Gastroesophageal sphincter (tissue), 4 donors: ENCODE measurements around the gene GMDS. TPM values are rescaled to one million over a fixed set of nuclear protein-coding genes. Genes with fewer than 3 reads are reported as not detected.

Experiments used
- ATAC-seq: fragments of 150-250 bp; one replicate; pipeline ENCODE4 v1.9.1; 2016; ENCODE audit warnings: mild to moderate bottlenecking, moderate library complexity
- H3K27ac ChIP-seq, 4 donors: fragments of 200-600 bp; sonication (generic) in 3 of 4; 1 replicate in 3 of 4; 2 replicates in 1 of 4; pipeline ENCODE4 v1.5.1; 2016 to 2019
- H3K27me3 ChIP-seq: fragments of 200-600 bp; sonication (generic); one replicate; pipeline ENCODE4 v1.5.1; 2019
- H3K36me3 ChIP-seq, 2 donors: fragments of 200-600 bp; sonication (generic); one replicate each; pipeline ENCODE4 v1.5.1; 2019; ENCODE audit warnings: control low read depth in 1 of 2
- H3K4me1 ChIP-seq, 3 donors: fragments of 200-600 bp; sonication (generic); 1 replicate in 2 of 3; 2 replicates in 1 of 3; pipeline ENCODE4 v1.5.1; 2016 to 2019; ENCODE audit warnings: control low read depth in 2 of 3
- H3K4me3 ChIP-seq, 2 donors: fragments of 200-600 bp; sonication (generic); one replicate each; pipeline ENCODE4 v1.5.1; 2019; ENCODE audit warnings: mild to moderate bottlenecking in 1 of 2, moderate library complexity in 1 of 2
- H3K9me3 ChIP-seq, 3 donors: fragments of 200-600 bp; sonication (generic); one replicate each; pipeline ENCODE4 v1.5.1; 2017 to 2019; ENCODE audit warnings: control low read depth in 2 of 3
- EP300 ChIP-seq: sonication (generic); formaldehyde crosslinking; IDR thresholded peaks from one replicate; pipeline ENCODE4 v1.6.1; 2017; ENCODE audit warnings: antibody characterized with exemption, mild to moderate bottlenecking
- POLR2A ChIP-seq, 2 donors: fragments of 450-650 bp; IDR thresholded peaks; one replicate each; pipeline ENCODE4 v1.6.1; 2017; ENCODE audit warnings: antibody characterized with exemption in 2 of 2, mild to moderate bottlenecking in 2 of 2, moderate library complexity in 1 of 2
- POLR2AphosphoS5 ChIP-seq: sonication (generic); formaldehyde crosslinking; IDR thresholded peaks from one replicate; pipeline ENCODE4 v1.6.1; 2017; ENCODE audit warnings: antibody characterized with exemption
- WGBS, 2 donors: methylation state at CpG; one replicate each; pipeline ENCODE4 v1.1.5; 2018; ENCODE audit warnings: low coverage in 1 of 2; 5-methylcytosine and 5-hydroxymethylcytosine counted together
- total RNA-seq, 4 donors: library from RNA; depleted of rRNA; stranded (reverse); fragments of >200 nt; gene quantifications; one replicate each; pipeline ENCODE4 v1.1.0, GENCODE V29; 2016
- TF ChIP-seq, protein P1 (sequence below), 4 experiments: fragments of 200-600 bp in 2 of 4; fragments of 450-650 bp in 2 of 4; sonication (generic) in 1 of 4; IDR thresholded peaks; one replicate each; pipeline ENCODE4 v1.5.1; 2017 to 2019; ENCODE audit warnings: antibody characterized with exemption in 4 of 4, mild to moderate bottlenecking in 2 of 4, moderate library complexity in 2 of 4

GMDS gene
- total RNA-seq, 4 donors from 2014 or later: 5.0 to 14.7 (median 6.4) TPM

DNA sequence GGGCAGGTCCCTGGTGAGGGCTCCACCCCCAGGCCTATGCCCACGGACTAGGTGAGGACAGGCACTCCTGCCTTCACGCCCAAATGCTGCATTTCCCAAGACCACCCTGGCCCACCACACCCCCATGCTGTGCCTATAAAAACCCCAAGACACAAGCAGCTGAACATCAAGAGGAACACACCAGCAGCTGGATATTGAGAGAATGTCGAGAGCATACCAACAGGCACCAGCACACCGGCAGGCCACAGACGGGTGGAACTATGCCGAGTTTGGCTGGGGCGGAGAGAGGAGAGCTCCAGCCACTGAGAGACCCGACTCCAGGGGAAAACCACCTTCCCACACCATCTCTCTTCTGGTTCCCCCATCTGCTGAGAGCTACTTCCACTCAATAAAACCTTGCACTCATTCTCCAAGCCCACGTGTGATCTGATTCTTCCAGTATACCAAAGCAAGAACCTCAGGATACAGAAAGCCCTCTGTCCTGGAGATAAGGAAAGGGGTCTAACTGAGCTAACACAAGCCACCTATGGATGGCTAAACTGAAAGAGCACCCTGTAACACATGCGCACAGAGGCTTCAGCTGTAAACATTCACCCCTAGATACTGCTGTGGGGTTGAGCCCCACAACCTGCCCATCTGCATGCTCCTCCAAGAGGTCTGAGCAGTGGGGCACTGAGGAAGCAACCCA is 319.5 kb downstream of the GMDS start:
- H3K27ac ChIP-seq: no peak overlapping the region
- H3K9me3 ChIP-seq: no peaks in the 10 kb centered on the region
- 80 to 97% methylated on average over 1 to 4 of the region's 10 CpGs for WGBS, 2 donors
- H3K4me1 ChIP-seq: no peaks in the 10 kb centered on the region
- no peak for ATAC-seq
- no peaks in the 10 kb centered on the region for H3K27me3 ChIP-seq
- TF ChIP-seq, protein P1, sequence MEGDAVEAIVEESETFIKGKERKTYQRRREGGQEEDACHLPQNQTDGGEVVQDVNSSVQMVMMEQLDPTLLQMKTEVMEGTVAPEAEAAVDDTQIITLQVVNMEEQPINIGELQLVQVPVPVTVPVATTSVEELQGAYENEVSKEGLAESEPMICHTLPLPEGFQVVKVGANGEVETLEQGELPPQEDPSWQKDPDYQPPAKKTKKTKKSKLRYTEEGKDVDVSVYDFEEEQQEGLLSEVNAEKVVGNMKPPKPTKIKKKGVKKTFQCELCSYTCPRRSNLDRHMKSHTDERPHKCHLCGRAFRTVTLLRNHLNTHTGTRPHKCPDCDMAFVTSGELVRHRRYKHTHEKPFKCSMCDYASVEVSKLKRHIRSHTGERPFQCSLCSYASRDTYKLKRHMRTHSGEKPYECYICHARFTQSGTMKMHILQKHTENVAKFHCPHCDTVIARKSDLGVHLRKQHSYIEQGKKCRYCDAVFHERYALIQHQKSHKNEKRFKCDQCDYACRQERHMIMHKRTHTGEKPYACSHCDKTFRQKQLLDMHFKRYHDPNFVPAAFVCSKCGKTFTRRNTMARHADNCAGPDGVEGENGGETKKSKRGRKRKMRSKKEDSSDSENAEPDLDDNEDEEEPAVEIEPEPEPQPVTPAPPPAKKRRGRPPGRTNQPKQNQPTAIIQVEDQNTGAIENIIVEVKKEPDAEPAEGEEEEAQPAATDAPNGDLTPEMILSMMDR (IDR thresholded peaks at IDR 0.05): no peak
- no peak for TF ChIP-seq POLR2AphosphoS5
- TF ChIP-seq POLR2A (IDR thresholded peaks at IDR 0.05): no peak
- TF ChIP-seq EP300: no peak
- H3K36me3 ChIP-seq: no peaks in the 10 kb centered on the region
- H3K4me3 ChIP-seq: no peak overlapping the region

DNA sequence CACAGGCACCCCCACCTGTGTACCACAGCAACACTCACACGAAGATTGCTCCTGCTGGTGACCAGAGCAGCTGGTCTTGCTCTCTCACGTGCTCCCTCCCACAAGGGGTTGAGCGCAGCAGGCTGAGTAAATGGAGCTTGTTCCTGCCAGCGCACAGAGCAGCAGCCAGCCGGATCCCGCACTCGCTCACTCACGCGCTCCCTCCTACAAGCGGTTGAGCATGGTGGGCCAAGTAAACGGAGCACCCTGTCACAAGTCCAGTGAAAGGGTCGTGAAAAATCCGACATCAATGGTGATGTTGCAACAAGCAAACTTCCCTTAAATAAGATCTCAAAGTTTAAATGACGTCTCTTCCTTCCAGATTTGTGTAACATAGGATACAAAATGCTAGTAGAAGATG is 322.0 kb downstream of the GMDS start:
- Histone ChIP-seq H3K9me3 (no peaks in the 10 kb centered on the region), H3K4me3 (no peak overlapping the region), H3K27ac (no peak overlapping the region), H3K27me3 (no peaks in the 10 kb centered on the region), H3K36me3 (no peaks in the 10 kb centered on the region), H3K4me1 (no peaks in the 10 kb centered on the region)
- WGBS, 2 donors: 95 to 98% methylated on average over 7 to 10 of the region's 14 CpGs
- TF ChIP-seq POLR2AphosphoS5 (no peak), EP300 (no peak), POLR2A (IDR thresholded peaks at IDR 0.05) (no peak)
- TF ChIP-seq, protein P1 (IDR thresholded peaks at IDR 0.05): no peak
- ATAC-seq: no peak

- Histone ChIP-seq H3K27ac (no peak overlapping the region), H3K9me3 (no peaks in the 10 kb centered on the region), H3K36me3 (no peaks in the 10 kb centered on the region), H3K4me1 (no peaks in the 10 kb centered on the region), H3K4me3 (no peak overlapping the region), H3K27me3 (no peaks in the 10 kb centered on the region)
- TF ChIP-seq, protein P1 (IDR thresholded peaks at IDR 0.05): no peak
- TF ChIP-seq EP300: no peak
- TF ChIP-seq POLR2AphosphoS5: no peak
- TF ChIP-seq POLR2A (IDR thresholded peaks at IDR 0.05): no peak
- WGBS, 2 donors: 47 to 54% methylated on average over 3 to 7 of the region's 9 CpGs
- no peak for ATAC-seq
Measured at GRCh38 chr6:1917626-1918371, 327.6 kb downstream of the GMDS start.

DNA sequence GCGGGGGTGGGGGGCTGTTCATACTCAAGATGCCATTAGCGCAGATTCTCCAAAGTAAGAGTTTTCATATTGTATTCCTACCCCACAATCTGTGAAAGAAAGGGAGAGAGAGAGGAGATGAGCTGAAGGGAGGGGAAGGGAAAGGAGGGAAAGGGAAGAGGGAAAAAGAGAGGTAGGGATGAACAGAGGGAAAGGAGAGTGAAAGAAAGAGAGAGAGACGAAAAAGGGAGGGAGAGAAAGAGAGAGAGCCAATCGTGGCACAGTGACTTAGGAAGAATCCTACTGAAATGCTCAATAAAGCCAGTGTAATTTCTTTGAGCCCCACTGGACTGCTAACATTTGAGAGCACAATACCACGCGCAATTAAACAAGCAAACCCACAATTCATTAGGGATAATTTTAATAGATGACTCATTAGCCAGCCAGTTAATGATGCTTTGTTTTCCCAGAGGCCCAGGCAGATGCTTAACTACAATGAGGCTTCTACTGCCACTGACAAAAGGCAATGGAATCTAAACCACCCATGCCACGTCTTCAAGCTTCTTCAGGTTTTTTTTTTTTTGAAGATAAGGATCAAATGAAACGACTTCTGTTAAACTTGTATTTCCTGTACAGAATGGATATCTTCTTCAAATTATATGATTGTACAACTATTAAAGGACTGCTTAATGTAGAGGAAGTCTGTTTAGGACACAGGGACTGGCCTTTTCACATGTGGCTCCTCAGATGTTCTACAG is 328.9 kb downstream of the GMDS start:
- no peaks in the 10 kb centered on the region for H3K4me1 ChIP-seq
- no peaks in the 10 kb centered on the region for H3K27me3 ChIP-seq

More for the DNA sequence above, 328.9 kb downstream of the GMDS start:
- Histone ChIP-seq H3K9me3 (no peaks in the 10 kb centered on the region), H3K27ac (no peak overlapping the region), H3K4me3 (no peak overlapping the region), H3K36me3 (no peaks in the 10 kb centered on the region)
- 76 to 81% methylated on average over 6 to 8 of the region's 8 CpGs for WGBS, 2 donors
- ATAC-seq: no peak
- TF ChIP-seq, protein P1 (IDR thresholded peaks at IDR 0.05): no peak
